C4-2B (cell line): ENCODE measurements around the gene NDRG4.

Experiments
- H3K27ac ChIP-seq: fragments of 450-650 bp; 2 replicates; pipeline ENCODE4 v1.5.1; 2017
- CTCF ChIP-seq: fragments of 450-650 bp; conservative IDR thresholded peaks from 2 replicates; pipeline ENCODE4 v1.5.1; 2017; ENCODE audit warnings: mild to moderate bottlenecking
- ZFX ChIP-seq: fragments of 450-650 bp; IDR thresholded peaks from 2 replicates; pipeline ENCODE4 v1.6.1; 2017

NDRG4 gene

GRCh38 chr16:58462089-58462488 is 37.9 kb upstream of the NDRG4 start:
- no peak overlapping the region for H3K27ac ChIP-seq
- TF ChIP-seq ZFX (no peak), CTCF (no peak)

- H3K27ac ChIP-seq: no peak overlapping the region
- TF ChIP-seq CTCF (no peak), ZFX (no peak)
These were observed 37.4 kb upstream of the NDRG4 start for GRCh38 chr16:58462499-58462996.

GRCh38 chr16:58462997-58463941 is 36.7 kb upstream of the NDRG4 start:
- no peak overlapping the region for H3K27ac ChIP-seq
- TF ChIP-seq ZFX (no peak), CTCF (no peak)

- TF ChIP-seq CTCF: no peak; the same call in 1 of the 2 replicates
- TF ChIP-seq ZFX: no peak
- no peak overlapping the region for H3K27ac ChIP-seq
These were observed 35.7 kb upstream of the NDRG4 start for GRCh38 chr16:58464047-58464915.

- no peak overlapping the region for H3K27ac ChIP-seq
- TF ChIP-seq ZFX: no peak
- no peak for TF ChIP-seq CTCF
These were observed 34.8 kb upstream of the NDRG4 start for GRCh38 chr16:58464916-58465731.

GRCh38 chr16:58465817-58466216 is 34.1 kb upstream of the NDRG4 start:
- H3K27ac ChIP-seq: no peak overlapping the region
- TF ChIP-seq CTCF (no peak), ZFX (no peak)
